Transverse colon (tissue), 4 donors: ENCODE data around the gene GRIK4. TPM values are rescaled to one million over a fixed set of nuclear protein-coding genes. Genes with fewer than 3 reads are reported as not detected.

Experiments used
- DNase-seq: peaks from one replicate; pipeline ENCODE4 v3.0.0-alpha.2; 2019
- H3K27ac ChIP-seq, 4 donors: fragments of 200-600 bp; sonication (generic); 2 replicates each; pipeline ENCODE4 v1.5.1; 2016 to 2018; ENCODE audit warnings: inconsistent platforms in 4 of 4
- H3K27me3 ChIP-seq: fragments of 200-600 bp; sonication (generic); 2 replicates; pipeline ENCODE4 v1.5.1; 2017; ENCODE audit warnings: inconsistent platforms
- H3K36me3 ChIP-seq, 4 donors: fragments of 200-600 bp; sonication (generic); 2 replicates each; pipeline ENCODE4 v1.5.1; 2017 to 2019; ENCODE audit warnings: inconsistent platforms in 4 of 4
- H3K4me1 ChIP-seq, 4 donors: fragments of 200-600 bp; sonication (generic); 2 replicates each; pipeline ENCODE4 v1.5.1; 2017 to 2020; ENCODE audit warnings: inconsistent platforms in 4 of 4
- H3K4me3 ChIP-seq, 4 donors: fragments of 200-600 bp; sonication (generic); 1 replicate in 1 of 4; 2 replicates in 3 of 4; pipeline versions ENCODE4 v1.5.1 to v1.6.1; 2017 to 2019; ENCODE audit warnings: inconsistent platforms in 4 of 4
- H3K9me3 ChIP-seq, 2 donors: fragments of 200-600 bp; sonication (generic); 2 replicates each; pipeline ENCODE4 v1.5.1; 2017 to 2019; ENCODE audit warnings: inconsistent platforms in 2 of 2
- CTCF ChIP-seq, 5 experiments: fragments of 200-600 bp in 3 of 5; fragments of 450-650 bp in 2 of 5; sonication (generic) in 3 of 5; IDR thresholded peaks; 1 replicate in 2 of 5; 2 replicates in 3 of 5; pipeline ENCODE4 v1.5.1; 2016 to 2017; ENCODE audit warnings: antibody characterized with exemption in 5 of 5, inconsistent platforms in 3 of 5, mild to moderate bottlenecking in 2 of 5, moderate library complexity in 1 of 5
- EP300 ChIP-seq: sonication (generic); formaldehyde crosslinking; IDR thresholded peaks from one replicate; pipeline ENCODE4 v1.6.1; 2017; ENCODE audit warnings: antibody characterized with exemption, low read depth
- POLR2A ChIP-seq: fragments of 450-650 bp; IDR thresholded peaks from one replicate; pipeline ENCODE4 v1.6.1; 2016; ENCODE audit warnings: antibody characterized with exemption, mild to moderate bottlenecking, moderate library complexity
- POLR2AphosphoS5 ChIP-seq, 3 donors: sonication (generic); formaldehyde crosslinking; IDR thresholded peaks; one replicate each; pipeline ENCODE4 v1.6.1; 2016; ENCODE audit warnings: antibody characterized with exemption in 3 of 3
- WGBS, 2 donors: methylation state at CpG; one replicate each; pipeline ENCODE4 v1.1.5; 2018; ENCODE audit warnings: low coverage in 1 of 2; 5-methylcytosine and 5-hydroxymethylcytosine counted together
- in situ Hi-C, 4 donors: fragments of 200-750 bp; cut with MboI; loops; one replicate each; pipeline versions ENCODE4 v1.15.0 to v1.15.1; 2017; ENCODE audit warnings: low sequenced_read_pairs in 3 of 4, low pct_ligation_motif_present in 1 of 4, low pct_unique_long_range_greater_than_20kb in 1 of 4
- intact Hi-C: fragments of 100-400 bp; cut with DNase I; formaldehyde crosslinking; loops from one replicate; pipeline ENCODE4 v1.15.1; 2023; ENCODE audit warnings: low total_unique reads
- total RNA-seq, 4 donors: library from RNA; depleted of rRNA; stranded (reverse); fragments of >200 nt; gene quantifications; one replicate each; pipeline ENCODE4 v1.1.0, GENCODE V29; 2016

The GRIK4 gene
- total RNA-seq, 4 donors from 2014 or later: 2.6 TPM; not detected in 3

GRCh38 chr11:120869097-120869496, 357.5 kb downstream of the GRIK4 start:
- Histone ChIP-seq H3K36me3 (no peaks in the 10 kb centered on the region), H3K27me3 (no peaks in the 10 kb centered on the region), H3K4me1 (no peaks in the 10 kb centered on the region), H3K4me3 (no peak overlapping the region), H3K27ac (no peak overlapping the region), H3K9me3 (no peaks in the 10 kb centered on the region)
- TF ChIP-seq POLR2AphosphoS5 (IDR thresholded peaks at IDR 0.05) (no peak), EP300 (no peak), CTCF (IDR thresholded peaks at IDR 0.05) (no peak), POLR2A (no peak)
- intact Hi-C loops (no loop called here), in situ Hi-C loops (no loop called here)
- DNase-seq: no peak
- 60 to 77% methylated on average over 1 to 7 of the region's 7 CpGs for WGBS, 2 donors

DNA sequence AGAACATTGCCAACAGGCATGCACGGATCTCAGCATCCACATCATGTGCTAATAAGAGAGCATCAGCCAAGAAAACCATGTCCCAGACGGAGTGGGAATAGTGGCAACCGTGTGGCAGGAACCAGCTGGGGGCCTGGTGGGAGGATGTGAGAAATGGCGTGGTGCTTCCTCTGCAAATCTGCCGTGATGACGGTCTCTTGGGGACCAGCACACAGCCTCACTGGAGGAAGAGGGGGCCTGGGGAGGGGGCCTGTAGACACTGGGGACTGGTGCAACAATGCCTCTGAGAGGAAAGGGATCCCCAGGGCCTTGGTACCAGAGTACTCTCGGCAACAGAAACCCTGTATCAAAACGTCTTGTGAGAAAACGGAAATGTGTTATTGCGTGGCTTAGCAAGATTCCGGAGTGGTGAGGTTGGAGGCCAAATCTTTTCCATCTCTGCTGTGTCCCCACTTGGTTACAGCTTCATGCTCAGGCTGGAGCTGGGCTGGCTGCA, 358.0 kb downstream of the GRIK4 start:
- H3K4me1 ChIP-seq: no peaks in the 10 kb centered on the region
- no peak overlapping the region for H3K27ac ChIP-seq
- intact Hi-C loops (no loop called here), in situ Hi-C loops (no loop called here)
- no peak overlapping the region for H3K4me3 ChIP-seq
- no peak for DNase-seq
- no peak for TF ChIP-seq CTCF (IDR thresholded peaks at IDR 0.05)
- TF ChIP-seq EP300: no peak
- no peak for TF ChIP-seq POLR2AphosphoS5 (IDR thresholded peaks at IDR 0.05)
- no peak for TF ChIP-seq POLR2A
- no peaks in the 10 kb centered on the region for H3K27me3 ChIP-seq
- H3K36me3 ChIP-seq: no peaks in the 10 kb centered on the region
- H3K9me3 ChIP-seq: no peaks in the 10 kb centered on the region
- 43 to 75% methylated on average over 1 to 11 of the region's 11 CpGs for WGBS, 2 donors

- no peaks in the 10 kb centered on the region for H3K4me1 ChIP-seq
- intact Hi-C loops: no loop called here
- no peaks in the 10 kb centered on the region for H3K36me3 ChIP-seq
- no peak overlapping the region for H3K4me3 ChIP-seq
- no peak for DNase-seq
- TF ChIP-seq EP300 (no peak), CTCF (IDR thresholded peaks at IDR 0.05) (no peak), POLR2AphosphoS5 (IDR thresholded peaks at IDR 0.05) (no peak), POLR2A (no peak)
- no peak overlapping the region for H3K27ac ChIP-seq
- 73 to 78% methylated on average over 6 of the region's 6 CpGs for WGBS, 2 donors
- H3K27me3 ChIP-seq: no peaks in the 10 kb centered on the region
- in situ Hi-C loops: no loop called here
- no peaks in the 10 kb centered on the region for H3K9me3 ChIP-seq
These were observed 359.6 kb downstream of the GRIK4 start for GRCh38 chr11:120871194-120871593.

GRCh38 chr11:120871924-120872323, 360.4 kb downstream of the GRIK4 start:
- DNase-seq: no peak
- 52% methylated on average over 2 of the region's 2 CpGs; no CpG with 5 or more reads in 1 of the 2 donors for WGBS, 2 donors
- Histone ChIP-seq H3K27me3 (no peaks in the 10 kb centered on the region), H3K4me3 (no peak overlapping the region), H3K27ac (no peak overlapping the region), H3K4me1 (no peaks in the 10 kb centered on the region), H3K36me3 (no peaks in the 10 kb centered on the region), H3K9me3 (no peaks in the 10 kb centered on the region)
- in situ Hi-C loops: no loop called here
- intact Hi-C loops: no loop called here
- TF ChIP-seq POLR2A: no peak
